Fibroblast of the conjunctiva (primary cell): ENCODE data around the gene MVK.

Source experiments
- DNase-seq: peaks from one replicate; pipeline ENCODE4 v3.0.0-alpha.2; 2010; ENCODE audit warnings: low read depth

Gene MVK

DNA sequence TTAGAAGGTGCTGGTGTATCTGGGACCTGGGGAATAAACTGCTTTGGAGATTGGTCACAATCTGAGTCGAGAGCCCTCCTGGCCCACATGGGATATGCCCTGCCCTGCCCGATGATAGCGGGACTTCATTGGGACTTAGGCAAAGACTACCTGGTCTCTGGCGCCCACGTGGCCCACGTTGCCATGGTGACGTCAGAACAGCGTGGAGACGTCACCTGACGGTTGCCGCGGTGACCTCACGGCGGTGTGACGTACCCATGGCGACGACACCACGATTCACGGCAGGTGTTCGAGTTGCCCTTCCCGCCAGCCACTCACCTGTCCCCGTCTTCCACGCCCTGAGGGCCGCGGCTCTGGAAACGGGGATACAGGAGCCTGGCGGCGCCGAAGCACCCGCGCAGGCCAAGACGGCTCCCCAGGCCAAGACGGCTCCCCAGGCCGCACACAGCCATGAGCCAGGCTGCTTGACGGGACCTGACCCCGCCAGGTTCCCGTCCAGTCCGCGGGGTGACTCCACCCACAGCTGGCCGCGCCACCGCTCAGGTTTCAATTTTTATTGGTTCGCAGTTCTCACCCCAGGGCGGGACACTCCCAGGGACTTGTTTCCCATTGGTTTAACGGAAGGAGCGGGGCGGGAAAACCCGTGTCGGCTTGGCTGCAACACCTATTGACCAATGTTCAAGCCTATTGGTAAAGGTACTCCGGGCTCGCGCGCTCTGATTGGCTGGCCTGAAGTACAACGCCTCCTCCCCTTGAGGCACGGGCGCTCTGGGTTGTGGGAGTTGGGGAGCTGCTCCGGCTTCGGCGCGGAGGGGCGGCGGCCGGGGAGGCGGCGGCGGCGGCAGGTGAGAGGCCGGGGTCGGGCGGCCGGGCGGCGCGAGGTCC lies at the start of gene MVK, which contains the start of gene MMAB:
Gene MVK, plus strand, starts transcription at position 766 of the 885 bp plus-strand sequence. CDS start 1,029 bp downstream, outside the sequence.
Gene MMAB, minus strand, starts transcription at position 476 of the 885 bp plus-strand sequence. Its CDS starts 24 bp downstream, at position 452.
- DNase-seq, result peak; percentile 98

DNA sequence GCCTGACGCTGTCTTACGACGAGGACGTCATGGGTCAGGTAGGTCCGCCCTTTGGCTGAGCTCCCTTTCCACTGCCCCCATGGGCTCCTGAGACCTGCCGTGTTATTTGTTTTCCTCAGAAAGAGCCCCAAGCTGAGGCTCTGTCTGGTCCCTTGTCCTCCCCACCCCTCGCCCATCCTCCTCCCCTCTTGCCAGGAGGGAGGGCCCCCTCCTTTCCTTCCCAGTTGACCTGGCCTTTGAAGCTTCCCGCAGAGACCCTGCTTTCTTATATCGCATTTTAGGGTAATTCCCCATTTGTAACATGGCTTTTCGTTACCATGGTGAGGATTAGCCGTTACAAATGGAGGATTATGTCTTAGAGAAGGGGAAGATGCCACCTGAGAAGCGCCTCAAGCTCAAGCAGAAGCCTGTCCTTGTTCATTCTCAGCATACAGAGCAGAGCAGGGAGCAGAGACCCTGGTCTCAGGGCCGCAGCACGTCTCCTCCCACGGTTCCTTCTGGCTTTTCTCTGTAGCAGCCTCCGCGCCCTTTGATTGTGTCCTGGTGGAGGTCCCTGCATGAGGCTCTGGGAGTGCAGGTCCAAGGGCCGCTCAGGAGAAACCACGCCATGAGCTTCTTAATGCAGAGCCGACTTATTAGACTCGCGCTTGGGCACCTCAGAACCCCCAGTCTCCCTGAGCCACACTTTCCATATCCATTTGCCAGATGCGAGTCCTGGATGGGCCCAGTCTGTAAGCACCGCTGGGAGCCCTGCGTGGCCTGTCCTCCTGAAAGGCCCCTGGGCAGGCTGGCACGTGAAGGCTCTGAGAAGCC lies 48.9 kb upstream of the MVK start:
- no peak for DNase-seq

DNA sequence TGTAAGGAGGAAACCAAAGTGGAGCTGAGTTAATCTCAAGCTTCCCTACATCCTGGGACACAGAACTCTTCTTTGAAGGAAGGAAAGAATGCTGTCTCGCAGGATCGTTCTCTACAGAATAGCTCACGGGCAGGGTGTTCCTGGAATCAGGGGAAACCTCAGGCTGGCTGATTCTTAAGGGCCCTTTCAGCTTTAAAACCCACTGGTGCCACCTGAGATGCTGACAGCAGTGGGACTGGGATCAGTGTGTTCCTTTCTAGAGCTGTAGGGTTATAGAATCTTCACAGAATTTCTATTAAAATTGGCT lies 48.4 kb upstream of the MVK start:
- DNase-seq, result no peak

DNA sequence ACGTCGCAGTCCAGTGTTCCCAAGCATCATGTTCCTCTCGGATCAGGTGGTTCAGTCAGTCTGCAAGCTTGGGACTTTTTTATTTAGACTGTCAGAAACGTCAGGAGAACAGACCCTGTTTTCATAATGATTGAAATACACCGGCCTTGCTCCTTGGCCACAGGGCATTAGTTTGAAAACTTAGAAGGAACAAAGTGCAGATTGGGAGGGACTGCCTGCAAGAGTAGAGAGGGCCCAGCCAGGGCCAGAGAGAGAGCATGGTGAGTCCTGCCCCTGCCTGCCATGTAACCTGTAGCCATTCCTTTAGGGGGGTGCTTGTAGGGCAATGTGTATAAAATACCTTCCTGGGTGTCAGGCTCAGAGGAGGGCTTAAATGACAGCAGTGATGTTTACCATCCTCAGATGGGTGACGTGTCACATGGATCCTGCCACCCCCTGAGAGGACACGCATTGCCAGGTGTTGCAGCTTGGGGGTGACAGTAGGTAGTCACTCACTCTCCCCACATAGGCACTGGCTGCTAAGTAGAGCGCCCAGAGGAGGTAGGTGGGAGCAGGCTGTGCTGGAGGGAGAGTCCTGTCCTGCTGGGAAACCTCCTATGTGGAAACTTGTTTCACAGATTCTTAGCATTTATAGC lies 46.0 kb upstream of the MVK start:
- DNase-seq, result no peak

DNA sequence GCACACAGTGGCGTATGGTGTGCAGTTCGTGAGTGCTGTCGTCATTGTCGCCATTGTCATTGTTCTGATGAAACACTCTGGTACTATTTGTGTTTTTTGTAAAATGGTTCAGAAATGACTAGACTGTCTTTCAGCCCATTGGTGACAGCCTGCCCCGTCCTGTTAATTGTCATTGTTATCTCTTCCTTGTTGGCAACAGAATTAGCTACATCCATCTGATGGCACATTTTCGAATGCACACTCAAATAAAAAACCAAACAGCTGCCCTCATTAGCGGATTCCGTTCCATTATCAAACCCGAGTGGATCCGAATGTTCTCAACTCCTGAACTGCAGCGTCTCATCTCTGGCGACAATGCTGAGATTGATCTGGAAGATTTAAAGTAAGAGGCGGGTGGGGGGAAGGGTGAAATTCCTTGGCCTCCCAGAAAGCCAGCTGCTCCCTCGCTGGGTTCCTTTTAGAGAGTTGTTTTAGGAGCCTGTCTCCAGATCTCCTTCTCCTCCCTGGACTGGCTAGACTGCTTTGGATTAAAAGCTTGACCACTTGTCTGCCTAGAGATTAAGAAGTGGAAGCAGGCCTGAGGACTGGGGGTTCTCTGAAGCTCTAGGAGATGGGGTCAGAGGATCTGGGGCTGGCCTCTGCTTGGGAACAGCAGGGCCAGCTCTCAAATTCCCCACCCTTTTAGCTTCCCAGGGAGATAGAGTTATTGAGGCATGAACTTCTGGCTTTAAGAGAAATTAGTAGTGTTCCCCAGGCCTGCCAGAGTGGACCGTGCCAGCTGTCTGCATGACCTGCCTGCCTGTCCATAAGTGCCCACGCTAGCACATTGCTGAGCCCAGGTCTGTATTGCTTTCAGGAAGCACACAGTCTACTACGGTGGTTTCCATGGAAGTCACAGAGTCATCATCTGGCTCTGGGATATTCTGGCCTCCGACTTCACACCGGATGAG lies 43.6 kb upstream of the MVK start:
- no peak for DNase-seq

DNA sequence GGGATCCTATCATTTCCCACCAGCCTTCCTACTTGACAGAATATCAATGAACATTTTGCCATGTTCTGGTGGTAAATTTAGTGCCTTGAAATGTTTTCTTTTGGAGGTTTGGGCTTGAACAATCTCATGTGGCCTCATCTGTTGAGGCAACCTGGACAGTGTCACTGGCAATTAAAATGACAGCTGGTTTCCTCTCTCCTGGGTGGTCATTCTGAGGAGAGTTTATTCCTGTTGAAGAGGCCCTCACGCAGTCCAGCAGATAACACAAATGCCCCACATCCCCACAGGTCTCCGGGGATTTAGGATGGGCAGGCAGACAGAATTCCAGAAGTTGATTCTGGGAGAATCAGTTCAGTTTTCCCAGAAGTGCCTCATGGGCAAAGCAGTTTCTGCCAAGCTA lies 42.2 kb upstream of the MVK start:
- no peak for DNase-seq

DNA sequence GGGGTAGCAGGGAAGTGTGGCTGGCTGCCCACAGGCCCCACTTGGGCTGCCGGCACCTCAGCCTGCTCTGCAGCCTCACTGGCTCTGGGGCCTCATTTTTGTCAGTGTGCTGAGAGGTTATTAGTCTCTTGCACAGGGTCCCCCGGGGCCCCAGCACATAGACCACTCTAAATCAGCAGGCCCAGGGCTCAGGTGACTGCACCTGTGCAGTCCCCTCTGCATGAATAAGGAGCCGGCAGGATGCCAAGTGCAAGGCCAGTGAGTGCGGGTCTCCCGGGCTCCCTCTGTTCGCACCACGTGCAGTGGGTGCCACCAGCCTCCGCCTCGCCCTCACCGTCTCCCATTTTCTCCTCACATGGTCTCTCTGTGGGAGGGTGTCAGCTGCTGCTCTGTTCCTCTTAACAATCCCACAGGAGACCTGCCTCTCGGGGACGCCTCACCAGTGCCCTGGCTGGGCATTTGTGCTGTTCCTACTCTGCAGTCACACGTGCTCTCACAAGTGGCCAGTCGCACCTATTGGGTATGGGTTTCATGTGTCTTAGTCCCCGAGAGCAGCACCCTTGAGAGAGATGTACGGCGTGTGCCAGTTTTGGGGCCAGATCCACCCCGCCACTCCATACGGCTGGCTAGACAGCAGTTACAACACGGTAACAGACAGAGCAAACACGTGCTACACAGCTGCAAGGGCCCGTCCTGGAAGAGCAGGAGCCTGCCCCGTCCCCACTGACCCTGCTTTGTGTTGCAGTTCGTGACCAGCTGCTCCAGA lies 40.7 kb upstream of the MVK start:
- no peak for DNase-seq

DNA sequence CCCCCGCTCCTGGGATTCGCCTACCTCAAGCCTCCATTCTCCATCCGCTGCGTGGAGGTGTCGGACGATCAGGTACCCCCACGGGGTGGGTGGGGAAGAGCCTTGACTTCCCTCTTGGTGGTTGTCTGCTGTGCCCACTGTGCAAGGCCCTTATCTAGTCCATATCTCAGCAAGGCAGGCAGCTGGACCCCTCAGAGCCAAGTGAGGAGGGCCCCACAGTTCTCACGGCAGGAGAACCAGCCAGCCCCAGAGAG lies 40.2 kb upstream of the MVK start:
- no peak for DNase-seq

DNA sequence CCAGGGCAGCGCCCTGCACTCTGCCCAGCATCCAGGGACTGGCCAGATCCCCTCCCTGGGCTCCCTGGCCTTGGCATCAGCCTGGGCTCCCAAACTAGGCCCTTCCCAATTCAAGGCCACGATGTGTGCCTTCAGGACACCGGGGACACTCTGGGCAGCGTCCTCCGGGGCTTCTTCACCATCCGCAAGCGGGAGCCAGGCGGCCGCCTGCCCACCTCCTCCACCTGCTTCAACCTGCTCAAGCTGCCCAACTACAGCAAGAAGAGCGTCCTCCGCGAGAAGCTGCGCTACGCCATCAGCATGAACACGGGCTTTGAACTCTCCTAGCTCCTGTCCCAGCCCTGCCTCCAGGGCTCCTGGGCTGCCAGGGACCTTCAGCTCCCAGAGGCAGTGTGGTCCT lies 39.1 kb upstream of the MVK start:
- no peak for DNase-seq

DNA sequence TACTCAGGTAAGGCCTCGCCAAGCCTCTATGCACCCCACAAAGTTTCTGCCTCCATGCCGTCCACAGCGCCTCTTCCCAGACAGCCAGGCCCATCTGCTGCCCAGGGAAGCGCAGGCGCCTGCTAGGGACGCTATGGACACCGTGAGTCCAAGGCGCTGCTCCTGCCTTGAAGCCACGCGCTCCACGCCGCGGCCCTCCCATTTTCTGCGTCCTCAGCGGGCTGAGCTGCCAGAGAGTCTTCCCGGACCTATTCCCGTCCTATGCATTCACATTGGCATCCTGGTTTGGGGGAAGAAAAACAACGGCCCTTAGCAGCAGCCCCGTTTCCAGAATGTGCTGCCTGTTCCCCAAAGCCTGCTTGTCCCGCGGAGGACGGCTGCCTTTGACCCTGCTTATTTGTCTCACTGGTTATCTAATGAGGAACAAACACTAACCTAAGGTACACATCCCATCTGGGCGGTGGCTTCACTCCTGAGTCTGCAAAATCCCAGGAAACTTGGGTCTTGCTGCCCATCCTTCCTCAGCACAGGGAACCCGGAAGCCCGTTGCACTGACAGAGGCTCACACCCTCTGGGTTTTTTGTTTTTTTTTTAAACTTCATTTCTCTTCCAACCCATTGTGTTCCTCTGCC lies 38.2 kb upstream of the MVK start:
- no peak for DNase-seq

DNA sequence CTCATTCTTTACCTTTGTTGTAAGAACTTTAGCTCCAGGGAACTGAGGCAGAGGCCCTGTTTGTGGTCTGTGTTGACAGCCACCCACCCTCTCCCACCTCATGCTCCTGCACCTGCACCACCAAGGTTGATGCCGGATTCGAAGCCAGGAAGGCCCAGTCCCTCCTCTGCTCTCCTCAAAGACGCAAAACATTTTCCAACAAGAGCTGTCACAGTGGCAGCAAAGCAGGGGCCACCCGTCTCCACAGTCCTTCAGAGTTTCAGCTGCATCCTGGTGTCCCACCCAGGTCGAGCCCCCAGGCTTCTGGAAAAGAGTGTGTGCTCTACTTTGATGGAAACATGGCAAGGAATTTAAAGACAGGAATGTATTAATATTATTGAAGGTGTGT lies 37.7 kb upstream of the MVK start:
- no peak for DNase-seq

DNA sequence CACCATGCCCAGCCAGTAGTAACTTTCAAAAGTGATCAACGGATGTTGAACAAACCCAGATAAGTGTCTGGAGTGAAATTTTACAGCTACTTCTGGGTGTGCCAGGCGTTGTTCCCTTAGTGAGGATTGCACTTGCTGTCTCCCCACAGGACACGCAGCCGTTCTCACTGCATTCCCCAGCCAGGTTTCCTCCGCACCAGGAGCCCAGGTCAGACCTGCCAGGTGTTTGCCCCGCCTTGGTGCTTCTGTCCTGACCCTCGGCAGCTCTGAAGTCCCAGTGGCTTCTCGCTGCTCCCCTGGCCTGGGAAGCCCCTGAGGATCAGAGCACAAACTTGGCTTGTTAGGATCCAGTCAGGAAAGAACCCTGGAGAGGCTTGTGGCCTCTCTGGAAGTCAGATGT lies 36.5 kb upstream of the MVK start:
- DNase-seq, result no peak

DNA sequence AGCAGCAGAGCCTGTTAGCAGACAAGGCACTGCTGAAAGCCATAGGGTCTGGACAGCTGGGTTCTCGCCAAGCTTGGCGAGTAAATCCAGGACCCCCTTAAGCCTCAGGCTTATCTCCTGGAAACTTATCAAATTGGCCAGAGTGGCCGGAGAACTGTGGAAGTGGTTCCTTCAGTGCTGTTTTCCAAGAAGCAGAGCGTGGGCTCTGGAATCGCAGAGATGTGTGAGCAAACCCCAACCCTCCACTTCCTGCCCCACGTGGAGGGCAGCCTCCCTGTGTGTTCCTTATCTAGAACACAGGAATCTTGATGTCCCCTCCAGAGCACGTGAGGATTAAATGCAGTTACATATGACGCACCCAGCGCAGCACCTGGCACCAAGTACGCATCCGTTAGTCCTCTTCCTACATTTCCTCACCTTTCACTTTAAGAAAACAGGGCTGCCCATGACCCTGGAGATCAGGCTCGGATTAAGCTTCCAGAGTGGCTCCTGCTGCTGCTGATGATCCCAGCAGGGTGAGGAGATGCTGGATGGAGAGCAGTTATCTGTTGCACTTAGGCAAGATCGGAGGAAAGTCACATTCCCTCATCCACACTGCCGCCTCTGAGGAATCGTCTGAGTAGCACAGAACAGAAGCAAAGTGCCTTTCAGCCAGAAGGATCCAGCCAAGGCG lies 35.3 kb upstream of the MVK start:
- no peak for DNase-seq

DNA sequence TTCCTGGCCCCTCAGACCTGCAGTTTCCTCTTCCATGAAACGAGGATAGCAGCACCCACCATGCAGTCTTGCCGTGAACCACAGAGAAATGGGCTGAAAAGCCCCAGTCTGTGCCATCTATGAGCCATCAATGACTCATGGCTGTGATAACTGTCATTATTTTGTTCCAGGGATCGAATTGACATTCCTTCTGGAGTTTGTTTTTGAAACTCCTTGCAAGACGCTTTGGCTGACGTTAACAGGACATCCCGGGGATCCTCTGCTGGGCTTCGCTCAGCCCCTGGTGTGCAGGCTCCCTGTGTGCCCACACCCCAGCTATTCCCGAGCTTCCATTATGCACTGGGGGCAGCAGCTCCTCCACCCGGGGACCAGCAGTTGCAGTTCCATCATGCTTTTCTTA lies 34.1 kb upstream of the MVK start:
- DNase-seq, result no peak

DNA sequence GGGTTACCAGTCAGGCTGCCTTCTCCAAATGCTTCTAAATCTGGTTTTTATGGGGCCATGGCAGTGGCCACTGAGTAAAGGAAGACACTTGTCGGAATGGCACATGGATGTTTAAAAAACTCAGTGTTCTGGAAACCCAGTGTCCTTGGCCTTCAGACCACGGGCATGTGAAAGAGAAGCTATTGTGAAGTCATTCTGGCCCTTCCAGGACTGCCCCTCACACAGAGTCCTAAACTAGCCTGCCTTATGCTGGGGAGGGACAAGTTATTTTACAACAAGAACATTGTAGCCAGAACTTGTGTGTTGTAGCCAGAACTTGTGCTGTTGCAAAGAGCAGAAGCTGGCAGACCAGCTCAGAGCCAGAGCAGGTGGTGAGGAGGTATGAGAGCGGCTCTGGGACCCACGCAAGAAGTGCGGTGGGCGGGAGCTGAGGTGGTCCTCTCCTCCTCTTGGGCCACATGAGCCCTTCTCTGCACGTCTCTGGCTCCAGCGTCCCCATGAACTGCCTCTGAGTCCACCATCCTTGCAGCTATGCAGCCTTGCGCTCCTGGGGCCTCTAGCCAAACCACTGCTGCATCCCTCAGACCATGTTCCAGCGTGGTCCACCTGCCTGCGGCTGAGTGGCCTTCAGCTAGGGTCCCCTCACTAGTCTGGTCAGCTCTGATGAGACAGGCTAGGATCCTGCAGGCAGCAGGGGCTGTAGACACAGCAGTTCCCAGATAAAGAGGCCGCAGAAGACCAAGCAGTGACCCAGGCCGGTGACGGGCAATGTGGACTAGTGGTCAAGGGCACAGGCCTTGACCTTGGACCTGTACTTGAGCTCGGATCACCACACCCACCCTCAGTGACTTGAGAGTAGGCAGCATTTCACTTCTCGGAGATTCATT lies 32.8 kb upstream of the MVK start:
- DNase-seq, result no peak

DNA sequence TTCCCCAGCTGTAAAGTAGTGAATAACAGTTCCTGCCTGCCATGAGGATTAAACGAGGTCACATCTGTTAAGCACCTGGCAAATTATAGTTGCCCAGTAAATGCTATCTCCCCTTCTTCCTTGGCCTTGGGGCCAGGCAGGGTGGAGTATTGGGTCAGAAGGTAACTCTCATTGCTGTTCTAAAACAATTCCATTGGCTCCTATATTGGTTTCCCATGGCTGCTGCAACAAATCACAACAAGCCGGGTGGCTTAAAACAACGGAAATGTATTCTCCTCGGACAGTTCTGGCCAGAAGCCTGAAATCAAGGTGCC lies 32.2 kb upstream of the MVK start:
- no peak for DNase-seq

DNA sequence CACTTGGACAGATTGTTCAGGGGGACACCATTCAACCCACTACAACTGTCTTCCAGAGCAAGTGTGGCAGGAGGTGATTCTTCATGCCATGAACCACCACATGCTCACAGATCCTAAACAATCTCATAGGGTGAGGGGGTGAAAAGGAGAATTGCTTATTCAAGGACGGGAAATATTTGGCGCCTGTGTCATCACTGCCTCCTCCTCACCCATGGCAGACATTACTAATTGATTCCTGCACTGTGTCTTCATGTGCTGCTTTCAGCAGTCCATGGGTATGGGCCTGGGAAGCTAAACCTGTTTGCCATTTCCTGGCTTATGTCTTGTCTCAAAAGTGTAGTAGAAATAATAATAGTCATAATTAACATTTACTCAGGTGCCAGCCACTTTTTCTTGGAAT lies 31.6 kb upstream of the MVK start:
- DNase-seq, result no peak

DNA sequence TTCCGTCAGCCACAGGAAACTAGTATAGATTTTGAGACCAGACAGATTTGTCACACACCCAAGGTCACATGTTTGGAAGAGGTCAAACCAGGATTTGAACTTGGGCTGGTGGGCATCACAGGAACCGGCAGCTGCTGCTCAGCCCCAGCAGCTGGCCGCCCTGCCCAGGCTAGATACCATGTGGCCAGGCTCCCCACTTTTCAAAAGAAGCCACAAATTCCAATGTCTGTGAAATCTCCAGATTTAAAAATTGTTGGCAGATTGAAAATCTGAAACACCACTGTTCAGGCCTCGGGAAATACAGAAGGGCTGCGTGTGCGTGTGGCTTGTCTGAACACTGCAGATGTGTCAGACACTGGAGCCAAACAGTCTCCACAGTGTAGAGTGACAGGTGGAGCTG lies 30.7 kb upstream of the MVK start:
- DNase-seq, result no peak

DNA sequence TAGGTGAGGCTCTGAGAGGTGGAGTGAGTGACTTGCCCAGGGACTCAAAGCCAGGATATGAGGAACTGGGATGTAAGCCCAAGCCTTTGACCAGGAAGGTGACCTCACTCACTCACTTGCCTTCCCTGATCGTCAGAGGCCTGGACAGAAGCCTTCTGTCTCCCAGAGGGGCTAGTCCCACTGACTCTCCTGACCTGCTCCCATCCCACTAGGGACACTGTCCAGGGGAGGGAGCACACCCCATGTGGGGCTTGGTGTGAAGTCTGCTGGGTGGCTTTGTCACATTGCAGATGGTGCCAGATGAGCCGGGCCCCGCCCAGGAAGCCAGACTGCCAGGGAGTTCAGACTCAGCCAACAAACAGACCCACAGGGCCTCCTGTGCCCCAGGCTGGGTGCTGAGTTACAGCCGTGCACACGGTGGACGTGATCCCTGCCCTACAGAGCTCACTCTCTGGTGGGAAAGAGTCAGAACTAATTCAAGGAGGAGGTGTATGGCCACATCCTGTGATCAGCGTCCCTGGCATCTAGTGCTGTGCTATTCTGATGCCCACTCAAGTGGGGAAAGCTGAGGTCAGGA lies 28.6 kb upstream of the MVK start:
- DNase-seq, result no peak
